OCI-LY3 (cell line): ENCODE measurements around the gene SMIM14.

Experiments used
- H2AFZ ChIP-seq: fragments of 200-600, 300-600 bp; shearing (Covaris generic); 2 replicates; pipeline ENCODE4 v1.6.0; 2014; ENCODE audit warnings: antibody characterized with exemption, low read depth, low read length
- H3K27ac ChIP-seq: fragments of 200-600, 300-600 bp; sonication (generic); 2 replicates; pipeline ENCODE4 v1.5.1; 2014; ENCODE audit warnings: mild to moderate bottlenecking, low read length, moderate library complexity, mixed read lengths
- H3K27me3 ChIP-seq: fragments of 200-600, 300-600 bp; sonication (generic); 2 replicates; pipeline ENCODE4 v1.6.1; 2014; ENCODE audit warnings: low read depth, low read length, mixed read lengths
- H3K36me3 ChIP-seq: fragments of 200-600, 300-600 bp; sonication (generic); replicated peaks from 2 replicates; pipeline ENCODE3; 2014; ENCODE audit warnings: low read depth, low read length, mixed read lengths
- H3K4me1 ChIP-seq: fragments of 300-600, 200-600 bp; sonication (generic); 2 replicates; pipeline ENCODE4 v1.6.1; 2014; ENCODE audit warnings: low read length, mixed read lengths
- H3K4me2 ChIP-seq: fragments of 200-600, 300-600 bp; sonication (generic); 2 replicates; pipeline ENCODE4 v1.6.1; 2014; ENCODE audit warnings: low read length, mixed read lengths
- H3K4me3 ChIP-seq: fragments of 300-600, 200-600 bp; sonication (generic); 2 replicates; pipeline ENCODE4 v1.5.1; 2014; ENCODE audit warnings: antibody characterized with exemption, mild to moderate bottlenecking, low read length, moderate library complexity
- H3K79me2 ChIP-seq: fragments of 300-600, 200-600 bp; shearing (Covaris generic); 2 replicates; pipeline ENCODE4 v1.6.1; 2014; ENCODE audit warnings: mild to moderate bottlenecking, low read length, mixed read lengths
- H3K9ac ChIP-seq: fragments of 300-600, 200-600 bp; shearing (Covaris generic); 2 replicates; pipeline ENCODE4 v1.6.0; 2014; ENCODE audit warnings: mild to moderate bottlenecking, low read length, moderate library complexity
- H3K9me3 ChIP-seq: fragments of 200-600, 300-600 bp; shearing (Covaris generic); 2 replicates; pipeline ENCODE4 v1.6.1; 2014; ENCODE audit warnings: low read length, mixed read lengths; ENCODE audit not compliant: insufficient read depth
- H4K20me1 ChIP-seq: fragments of 200-600, 300-600 bp; sonication (generic); 2 replicates; pipeline ENCODE4 v1.6.1; 2016; ENCODE audit warnings: low read length, mixed read lengths; ENCODE audit not compliant: insufficient read depth
- EZH2phosphoT487 ChIP-seq: fragments of 200-600 bp; shearing (Covaris generic); IDR thresholded peaks from 2 replicates; pipeline ENCODE4 v1.6.1; 2018; ENCODE audit warnings: antibody characterized with exemption, mixed run types, low read depth
- TF ChIP-seq, protein P1 (sequence below): fragments of 200-600, 300-600 bp; sonication (generic); IDR thresholded peaks from 2 replicates; pipeline ENCODE4 v1.5.1; 2014; ENCODE audit warnings: antibody characterized with exemption, low read length, low read depth

The SMIM14 gene

GRCh38 chr4:39524161-39524957, 114.3 kb downstream of the SMIM14 start:
- Histone ChIP-seq H3K27me3 (no peaks in the 10 kb centered on the region), H2AFZ (no peak overlapping the region), H3K27ac (no peak overlapping the region), H3K4me2 (no peak overlapping the region), H3K4me3 (no peak overlapping the region), H3K4me1 (peaks cover 13% of the 10 kb centered on the region), H3K79me2 (peaks cover 23% of the 10 kb centered on the region), H4K20me1 (no peaks in the 10 kb centered on the region), H3K9me3 (no peaks in the 10 kb centered on the region), H3K36me3 (peaks cover 3% of the 10 kb centered on the region), H3K9ac (no peak overlapping the region)
- TF ChIP-seq, protein P1, sequence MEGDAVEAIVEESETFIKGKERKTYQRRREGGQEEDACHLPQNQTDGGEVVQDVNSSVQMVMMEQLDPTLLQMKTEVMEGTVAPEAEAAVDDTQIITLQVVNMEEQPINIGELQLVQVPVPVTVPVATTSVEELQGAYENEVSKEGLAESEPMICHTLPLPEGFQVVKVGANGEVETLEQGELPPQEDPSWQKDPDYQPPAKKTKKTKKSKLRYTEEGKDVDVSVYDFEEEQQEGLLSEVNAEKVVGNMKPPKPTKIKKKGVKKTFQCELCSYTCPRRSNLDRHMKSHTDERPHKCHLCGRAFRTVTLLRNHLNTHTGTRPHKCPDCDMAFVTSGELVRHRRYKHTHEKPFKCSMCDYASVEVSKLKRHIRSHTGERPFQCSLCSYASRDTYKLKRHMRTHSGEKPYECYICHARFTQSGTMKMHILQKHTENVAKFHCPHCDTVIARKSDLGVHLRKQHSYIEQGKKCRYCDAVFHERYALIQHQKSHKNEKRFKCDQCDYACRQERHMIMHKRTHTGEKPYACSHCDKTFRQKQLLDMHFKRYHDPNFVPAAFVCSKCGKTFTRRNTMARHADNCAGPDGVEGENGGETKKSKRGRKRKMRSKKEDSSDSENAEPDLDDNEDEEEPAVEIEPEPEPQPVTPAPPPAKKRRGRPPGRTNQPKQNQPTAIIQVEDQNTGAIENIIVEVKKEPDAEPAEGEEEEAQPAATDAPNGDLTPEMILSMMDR: no peak
- no peak for TF ChIP-seq EZH2phosphoT487

- H3K9ac ChIP-seq: no peak overlapping the region
- no peak overlapping the region for H3K4me3 ChIP-seq
These were observed 116.6 kb downstream of the SMIM14 start for GRCh38 chr4:39522068-39522467.

GRCh38 chr4:39521253-39521919, 117.3 kb downstream of the SMIM14 start:
- Histone ChIP-seq H4K20me1 (no peaks in the 10 kb centered on the region), H3K9ac (no peak overlapping the region), H2AFZ (no peak overlapping the region), H3K36me3 (peaks cover 13% of the 10 kb centered on the region), H3K4me3 (no peak overlapping the region), H3K4me2 (no peak overlapping the region), H3K27ac (no peak overlapping the region), H3K27me3 (no peaks in the 10 kb centered on the region), H3K4me1 (peaks cover 6% of the 10 kb centered on the region), H3K79me2 (peaks cover 8% of the 10 kb centered on the region), H3K9me3 (no peaks in the 10 kb centered on the region)
- TF ChIP-seq EZH2phosphoT487: no peak
- TF ChIP-seq, protein P1: no peak

More at GRCh38 chr4:39522068-39522467, 116.6 kb downstream of the SMIM14 start:
- no peak for TF ChIP-seq EZH2phosphoT487
- TF ChIP-seq, protein P1: no peak
- Histone ChIP-seq H3K9me3 (no peaks in the 10 kb centered on the region), H3K4me1 (peaks cover 6% of the 10 kb centered on the region), H3K27me3 (no peaks in the 10 kb centered on the region), H2AFZ (no peak overlapping the region), H3K36me3 (peaks cover 10% of the 10 kb centered on the region), H3K79me2 (peaks cover 15% of the 10 kb centered on the region), H3K27ac (no peak overlapping the region), H4K20me1 (no peaks in the 10 kb centered on the region), H3K4me2 (no peak overlapping the region)

GRCh38 chr4:39518484-39518883, 120.2 kb downstream of the SMIM14 start:
- TF ChIP-seq EZH2phosphoT487: no peak
- TF ChIP-seq, protein P1: no peak
- H2AFZ ChIP-seq: no peak overlapping the region
- no peak overlapping the region for H3K4me2 ChIP-seq
- H3K27ac ChIP-seq: no peak overlapping the region
- H3K36me3 ChIP-seq: peaks cover 18% of the 10 kb centered on the region
- no peaks in the 10 kb centered on the region for H3K4me1 ChIP-seq
- no peak overlapping the region for H3K9ac ChIP-seq
- H3K4me3 ChIP-seq: no peak overlapping the region
- no peaks in the 10 kb centered on the region for H4K20me1 ChIP-seq
- no peaks in the 10 kb centered on the region for H3K27me3 ChIP-seq
- H3K79me2 ChIP-seq: no peaks in the 10 kb centered on the region
- no peaks in the 10 kb centered on the region for H3K9me3 ChIP-seq
